Jurkat, Clone E6-1 (cell line): Measurements from ENCODE around the gene MOV10L1.
A peak's percentile ranks its signal among the peaks of the same experiment; 100 is the strongest.
"Not testable (repeated sequence)": the region's sequence is repeated elsewhere in the genome, so short reads cannot be mapped to it uniquely, and the experiment has no call there.

Experiments
- DNase-seq: peaks from one replicate; pipeline ENCODE4 v3.0.0-alpha.2; 2011; ENCODE audit warnings: low read depth, low spot score
- H3K4me3 ChIP-seq: 2 replicates; pipeline ENCODE4 v1.5.1; 2011; ENCODE audit warnings: mild to moderate bottlenecking, low read length, control low read depth, moderate library complexity

MOV10L1 gene

GRCh38 chr22:50147258-50148165 is 57.7 kb downstream of the MOV10L1 start:
- not testable (repeated sequence) for DNase-seq

GRCh38 chr22:50148166-50148500 is 58.3 kb downstream of the MOV10L1 start:
- DNase-seq, result no peak
- H3K4me3 ChIP-seq, result no peak overlapping the region

More at GRCh38 chr22:50147258-50148165, 57.7 kb downstream of the MOV10L1 start:
- not testable (repeated sequence) for H3K4me3 ChIP-seq

GRCh38 chr22:50148991-50149721 is 59.4 kb downstream of the MOV10L1 start:
- H3K4me3 ChIP-seq, result no peak overlapping the region
- peak; percentile 51 for DNase-seq

GRCh38 chr22:50150161-50151129 is 60.6 kb downstream of the MOV10L1 start:
- H3K4me3 ChIP-seq, result no peak overlapping the region
- no peak for DNase-seq

- H3K4me3 ChIP-seq, result no peak overlapping the region
- no peak for DNase-seq
Observed at GRCh38 chr22:50151571-50152537, 62.0 kb downstream of the MOV10L1 start.

GRCh38 chr22:50153056-50153755 is 63.4 kb downstream of the MOV10L1 start:
- DNase-seq, result no peak
- no peak overlapping the region for H3K4me3 ChIP-seq

- H3K4me3 ChIP-seq, result no peak overlapping the region
- DNase-seq, result no peak
Observed at GRCh38 chr22:50153756-50154140, 63.9 kb downstream of the MOV10L1 start.

GRCh38 chr22:50157709-50158375 is 68.0 kb downstream of the MOV10L1 start:
- DNase-seq, result no peak
- no peak overlapping the region for H3K4me3 ChIP-seq

GRCh38 chr22:50160947-50161346 is 71.1 kb downstream of the MOV10L1 start:
- no peak for DNase-seq
- no peak overlapping the region for H3K4me3 ChIP-seq

GRCh38 chr22:50161508-50162390 is 71.9 kb downstream of the MOV10L1 start:
- no peak for DNase-seq
- H3K4me3 ChIP-seq, result no peak overlapping the region

GRCh38 chr22:50162391-50162956 is 72.7 kb downstream of the MOV10L1 start:
- DNase-seq, result no peak
- no peak overlapping the region for H3K4me3 ChIP-seq

- no peak overlapping the region for H3K4me3 ChIP-seq
- DNase-seq, result no peak
Observed at GRCh38 chr22:50165436-50166123, 75.8 kb downstream of the MOV10L1 start.

GRCh38 chr22:50167689-50168489 is 78.1 kb downstream of the MOV10L1 start:
- no peak overlapping the region for H3K4me3 ChIP-seq
- DNase-seq, result no peak

- DNase-seq, H3K4me3 ChIP-seq: not testable (repeated sequence)
Observed at GRCh38 chr22:50168490-50169180, 78.8 kb downstream of the MOV10L1 start.
